Measurements from ENCODE around the gene MACROD2.

DNA sequence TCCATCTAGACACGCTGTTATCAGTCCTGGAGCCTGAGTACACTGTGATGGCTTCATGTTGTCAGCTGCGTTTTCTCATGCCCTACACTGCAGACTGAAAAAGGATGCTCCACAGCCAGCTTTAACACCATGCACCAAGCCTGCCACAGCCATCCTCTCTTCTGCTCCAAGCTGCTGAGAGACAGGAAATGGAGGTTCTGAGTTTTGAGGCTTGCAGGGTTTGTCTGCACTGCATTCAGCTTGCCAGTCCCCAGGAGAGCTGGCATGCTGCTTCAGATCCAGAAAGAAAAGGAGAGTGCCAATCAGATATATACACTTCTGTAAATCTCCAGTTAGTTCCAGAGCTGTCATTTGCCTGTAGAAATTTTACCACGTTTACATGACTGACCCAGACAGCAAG lies 892.8 kb downstream of the MACROD2 start:
- TF ChIP-seq, protein P1, sequence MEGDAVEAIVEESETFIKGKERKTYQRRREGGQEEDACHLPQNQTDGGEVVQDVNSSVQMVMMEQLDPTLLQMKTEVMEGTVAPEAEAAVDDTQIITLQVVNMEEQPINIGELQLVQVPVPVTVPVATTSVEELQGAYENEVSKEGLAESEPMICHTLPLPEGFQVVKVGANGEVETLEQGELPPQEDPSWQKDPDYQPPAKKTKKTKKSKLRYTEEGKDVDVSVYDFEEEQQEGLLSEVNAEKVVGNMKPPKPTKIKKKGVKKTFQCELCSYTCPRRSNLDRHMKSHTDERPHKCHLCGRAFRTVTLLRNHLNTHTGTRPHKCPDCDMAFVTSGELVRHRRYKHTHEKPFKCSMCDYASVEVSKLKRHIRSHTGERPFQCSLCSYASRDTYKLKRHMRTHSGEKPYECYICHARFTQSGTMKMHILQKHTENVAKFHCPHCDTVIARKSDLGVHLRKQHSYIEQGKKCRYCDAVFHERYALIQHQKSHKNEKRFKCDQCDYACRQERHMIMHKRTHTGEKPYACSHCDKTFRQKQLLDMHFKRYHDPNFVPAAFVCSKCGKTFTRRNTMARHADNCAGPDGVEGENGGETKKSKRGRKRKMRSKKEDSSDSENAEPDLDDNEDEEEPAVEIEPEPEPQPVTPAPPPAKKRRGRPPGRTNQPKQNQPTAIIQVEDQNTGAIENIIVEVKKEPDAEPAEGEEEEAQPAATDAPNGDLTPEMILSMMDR (IDR thresholded peaks at IDR 0.05), result no peak
- no peak for TF ChIP-seq TP53 (CRISPR knock-in tag; IDR thresholded peaks at IDR 0.05)
- TF ChIP-seq CBX2 (IDR thresholded peaks at IDR 0.05; ENCODE audit: borderline replicate concordance, low read depth), result no peak
- no peak for TF ChIP-seq NPAS2 (CRISPR knock-in tag; IDR thresholded peaks at IDR 0.05; ENCODE audit: borderline replicate concordance)
- TF ChIP-seq CHD2 (IDR thresholded peaks at IDR 0.05; ENCODE audit: low read length, partially characterized antibody), result no peak
- TF ChIP-seq, protein P2, sequence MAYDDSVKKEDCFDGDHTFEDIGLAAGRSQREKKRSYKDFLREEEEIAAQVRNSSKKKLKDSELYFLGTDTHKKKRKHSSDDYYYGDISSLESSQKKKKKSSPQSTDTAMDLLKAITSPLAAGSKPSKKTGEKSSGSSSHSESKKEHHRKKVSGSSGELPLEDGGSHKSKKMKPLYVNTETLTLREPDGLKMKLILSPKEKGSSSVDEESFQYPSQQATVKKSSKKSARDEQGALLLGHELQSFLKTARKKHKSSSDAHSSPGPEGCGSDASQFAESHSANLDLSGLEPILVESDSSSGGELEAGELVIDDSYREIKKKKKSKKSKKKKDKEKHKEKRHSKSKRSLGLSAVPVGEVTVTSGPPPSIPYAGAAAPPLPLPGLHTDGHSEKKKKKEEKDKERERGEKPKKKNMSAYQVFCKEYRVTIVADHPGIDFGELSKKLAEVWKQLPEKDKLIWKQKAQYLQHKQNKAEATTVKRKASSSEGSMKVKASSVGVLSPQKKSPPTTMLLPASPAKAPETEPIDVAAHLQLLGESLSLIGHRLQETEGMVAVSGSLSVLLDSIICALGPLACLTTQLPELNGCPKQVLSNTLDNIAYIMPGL (CRISPR knock-in tag; IDR thresholded peaks at IDR 0.05; ENCODE audit: borderline replicate concordance), result no peak
- no peak for TF ChIP-seq POLR2A (IDR thresholded peaks at IDR 0.05; ENCODE audit: low read length)
- TF ChIP-seq, protein P3, sequence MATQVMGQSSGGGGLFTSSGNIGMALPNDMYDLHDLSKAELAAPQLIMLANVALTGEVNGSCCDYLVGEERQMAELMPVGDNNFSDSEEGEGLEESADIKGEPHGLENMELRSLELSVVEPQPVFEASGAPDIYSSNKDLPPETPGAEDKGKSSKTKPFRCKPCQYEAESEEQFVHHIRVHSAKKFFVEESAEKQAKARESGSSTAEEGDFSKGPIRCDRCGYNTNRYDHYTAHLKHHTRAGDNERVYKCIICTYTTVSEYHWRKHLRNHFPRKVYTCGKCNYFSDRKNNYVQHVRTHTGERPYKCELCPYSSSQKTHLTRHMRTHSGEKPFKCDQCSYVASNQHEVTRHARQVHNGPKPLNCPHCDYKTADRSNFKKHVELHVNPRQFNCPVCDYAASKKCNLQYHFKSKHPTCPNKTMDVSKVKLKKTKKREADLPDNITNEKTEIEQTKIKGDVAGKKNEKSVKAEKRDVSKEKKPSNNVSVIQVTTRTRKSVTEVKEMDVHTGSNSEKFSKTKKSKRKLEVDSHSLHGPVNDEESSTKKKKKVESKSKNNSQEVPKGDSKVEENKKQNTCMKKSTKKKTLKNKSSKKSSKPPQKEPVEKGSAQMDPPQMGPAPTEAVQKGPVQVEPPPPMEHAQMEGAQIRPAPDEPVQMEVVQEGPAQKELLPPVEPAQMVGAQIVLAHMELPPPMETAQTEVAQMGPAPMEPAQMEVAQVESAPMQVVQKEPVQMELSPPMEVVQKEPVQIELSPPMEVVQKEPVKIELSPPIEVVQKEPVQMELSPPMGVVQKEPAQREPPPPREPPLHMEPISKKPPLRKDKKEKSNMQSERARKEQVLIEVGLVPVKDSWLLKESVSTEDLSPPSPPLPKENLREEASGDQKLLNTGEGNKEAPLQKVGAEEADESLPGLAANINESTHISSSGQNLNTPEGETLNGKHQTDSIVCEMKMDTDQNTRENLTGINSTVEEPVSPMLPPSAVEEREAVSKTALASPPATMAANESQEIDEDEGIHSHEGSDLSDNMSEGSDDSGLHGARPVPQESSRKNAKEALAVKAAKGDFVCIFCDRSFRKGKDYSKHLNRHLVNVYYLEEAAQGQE (IDR thresholded peaks at IDR 0.05), result no peak

Measured in A549 (cell line).